Measurements from ENCODE around the gene SEC14L1. TPM values are rescaled to one million over a fixed set of nuclear protein-coding genes. Genes with fewer than 3 reads are reported as not detected.

Gene SEC14L1
- total RNA-seq, 1 donor from 2014 or later = 40.5 TPM

- Histone ChIP-seq H3K4me1 (peaks cover 19% of the 10 kb centered on the region), H3K4me3 (no peak overlapping the region), H3K27me3 (no peaks in the 10 kb centered on the region), H3K27ac (no peak overlapping the region), H3K9me3 (peaks cover 14% of the 10 kb centered on the region), H3K36me3 (no peaks in the 10 kb centered on the region)
- intact Hi-C loops (cut with DNase I) = no loop called here
- DNase-seq (ENCODE audit: extremely low spot score in 2 of 2) = no peak
- TF ChIP-seq POLR2AphosphoS5 (IDR thresholded peaks at IDR 0.05; ENCODE audit: insufficient read depth in 1 of 2, low read depth in 1 of 2) (no peak), CTCF (IDR thresholded peaks at IDR 0.05) (no peak), POLR2A (IDR thresholded peaks at IDR 0.05) (no peak)
These were observed 26.9 kb downstream of the SEC14L1 start for GRCh38 chr17:77167472-77168306.

- peaks cover 0 to 14% of the 10 kb centered on the region in 2 donors for H3K36me3 ChIP-seq
- no peak overlapping the region for H3K4me3 ChIP-seq
- no peak overlapping the region for H3K27ac ChIP-seq
- TF ChIP-seq POLR2AphosphoS5 (IDR thresholded peaks at IDR 0.05; ENCODE audit: insufficient read depth in 1 of 2, low read depth in 1 of 2) = no peak
- no peak for TF ChIP-seq POLR2A (IDR thresholded peaks at IDR 0.05)
- TF ChIP-seq CTCF (IDR thresholded peaks at IDR 0.05) = no peak
- peaks cover 12% of the 10 kb centered on the region for H3K9me3 ChIP-seq
- DNase-seq (ENCODE audit: extremely low spot score in 2 of 2) = no peak
- no peaks in the 10 kb centered on the region for H3K27me3 ChIP-seq
- intact Hi-C loops (cut with DNase I) = no loop called here
- peaks cover 9% of the 10 kb centered on the region for H3K4me1 ChIP-seq
These were observed 32.3 kb downstream of the SEC14L1 start for GRCh38 chr17:77173104-77173503.

- Histone ChIP-seq H3K4me3 (no peak overlapping the region), H3K36me3 (peaks cover 0 to 14% of the 10 kb centered on the region in 2 donors), H3K27ac (no peak overlapping the region), H3K27me3 (no peaks in the 10 kb centered on the region), H3K9me3 (peaks cover 8% of the 10 kb centered on the region), H3K4me1 (peaks cover 16% of the 10 kb centered on the region)
- no peak for DNase-seq (ENCODE audit: extremely low spot score in 2 of 2)
- TF ChIP-seq CTCF (IDR thresholded peaks at IDR 0.05) = no peak
- no peak for TF ChIP-seq POLR2AphosphoS5 (IDR thresholded peaks at IDR 0.05; ENCODE audit: insufficient read depth in 1 of 2, low read depth in 1 of 2)
- TF ChIP-seq POLR2A (IDR thresholded peaks at IDR 0.05) = no peak
- intact Hi-C loops (cut with DNase I) = no loop called here
These were observed 34.3 kb downstream of the SEC14L1 start for GRCh38 chr17:77174928-77175661.

GRCh38 chr17:77177002-77177741 is 36.4 kb downstream of the SEC14L1 start:
- Histone ChIP-seq H3K4me1 (peaks cover 16% of the 10 kb centered on the region), H3K9me3 (peaks cover 8% of the 10 kb centered on the region), H3K27me3 (no peaks in the 10 kb centered on the region), H3K4me3 (no peak overlapping the region), H3K36me3 (peaks cover 0 to 14% of the 10 kb centered on the region in 2 donors), H3K27ac (no peak overlapping the region)
- DNase-seq (ENCODE audit: extremely low spot score in 2 of 2) = no peak
- intact Hi-C loops (cut with DNase I) = no loop called here
- no peak for TF ChIP-seq POLR2A (IDR thresholded peaks at IDR 0.05)
- TF ChIP-seq POLR2AphosphoS5 (IDR thresholded peaks at IDR 0.05; ENCODE audit: insufficient read depth in 1 of 2, low read depth in 1 of 2) = no peak
- no peak for TF ChIP-seq CTCF (IDR thresholded peaks at IDR 0.05)
